Thoracic aorta endothelial cell (primary cell): ENCODE data around the gene QSOX1. TPM values are rescaled to one million over a fixed set of nuclear protein-coding genes. Genes with fewer than 3 reads are reported as not detected.

Experiments
- total RNA-seq: library from RNA; depleted of rRNA; stranded (reverse); fragments of >200 nt; gene quantifications from 2 replicates; pipeline ENCODE4 v1.2.3, GENCODE V29; 2012

The QSOX1 gene
- 133 and 141 TPM in 2 replicates for total RNA-seq

GRCh38 chr1:180154325-180155181 lies at the start of gene QSOX1:
QSOX1 (plus strand) TSS chr1:180154869; CDS start chr1:180154908, 39 bp downstream.

GRCh38 chr1:180229483-180230415 lies 75.1 kb downstream of the QSOX1 start, which contains the start of gene LHX4:
LHX4 (plus strand) TSS chr1:180230264; CDS start chr1:180230530, 266 bp downstream.

Other genes with a start within 250 kb of the QSOX1 start
- 58.4 and 60.8 TPM in 2 replicates for gene CEP350, start 200.1 kb upstream of the QSOX1 start, total RNA-seq
- under 0.01 TPM in 1 of 2 replicates, not detected in the other for gene LHX4, start 75.4 kb downstream of the QSOX1 start, total RNA-seq